ENCODE measurements around the gene BBOX1. TPM values are rescaled to one million over a fixed set of nuclear protein-coding genes. Genes with fewer than 3 reads are reported as not detected.

The BBOX1 gene
- total RNA-seq, 1 experiment from 2014 or later: not detected

- H3K9me2 ChIP-seq (ENCODE audit: insufficient read depth): no peaks in the 10 kb centered on the region
- ChIA-PET CTCF (no interaction called here), POLR2A (no interaction called here), RAD21 (ENCODE audit: low non-redundant PET in 1 of 2, low total read pairs in 2 of 2, uncharacterized antibody in 2 of 2, unreplicated experiment in 2 of 2) (no interaction called here)
- no peaks in the 10 kb centered on the region for H4K20me1 ChIP-seq (ENCODE audit: insufficient read depth)
- no peaks in the 10 kb centered on the region for H3K79me2 ChIP-seq (ENCODE audit: insufficient read depth, low read length)
- H3K9ac ChIP-seq (ENCODE audit: low read length): no peak overlapping the region
- no TSS peak for BruUV-seq (replicated peaks)
- no peak overlapping the region for H3K4me3 ChIP-seq (replicated peaks in 1 of 2; ENCODE audit: low read depth in 1 of 2, low read length in 2 of 2)
- no peaks in the 10 kb centered on the region for H3K27me3 ChIP-seq (ENCODE audit: insufficient read depth, low read length)
- no peak overlapping the region for H3K27ac ChIP-seq (ENCODE audit: low read depth, low read length)
- H2AFZ ChIP-seq (ENCODE audit: low read depth, low read length, poor library complexity, severe bottlenecking): no peak overlapping the region
- DNase-seq (ENCODE audit: low read depth, low spot score): no peak
- TF ChIP-seq EGR1 (IDR thresholded peaks at IDR 0.05; ENCODE audit: low read depth) (no peak), REST (IDR thresholded peaks at IDR 0.05; ENCODE audit: low read depth) (no peak)
- intact Hi-C loops (cut with micrococcal nuclease): no loop called here
- ATAC-seq: no peak
- no peaks in the 10 kb centered on the region for H3K9me3 ChIP-seq (ENCODE audit: control insufficient read depth in 1 of 2, insufficient read depth in 1 of 2, low read depth in 1 of 2, low read length in 2 of 2)
- H3K4me1 ChIP-seq (ENCODE audit: control insufficient read depth in 1 of 2, insufficient read depth in 2 of 2, low read length in 2 of 2): no peaks in the 10 kb centered on the region
- H3K4me2 ChIP-seq (ENCODE audit: low read length): no peak overlapping the region
- no peaks in the 10 kb centered on the region for H3K36me3 ChIP-seq (ENCODE audit: control insufficient read depth in 1 of 2, insufficient read depth in 2 of 2, low read length in 2 of 2)
Measured at GRCh38 chr11:27025312-27025955, 15.2 kb upstream of the BBOX1 start.

- DNase-seq (ENCODE audit: low read depth, low spot score) (no peak), ATAC-seq (no peak)
- BruUV-seq (replicated peaks): no TSS peak
- intact Hi-C loops (cut with micrococcal nuclease): no loop called here
- Histone ChIP-seq H3K4me2 (ENCODE audit: low read length) (no peak overlapping the region), H3K9me3 (ENCODE audit: control insufficient read depth in 1 of 2, insufficient read depth in 1 of 2, low read depth in 1 of 2, low read length in 2 of 2) (no peaks in the 10 kb centered on the region), H3K27me3 (ENCODE audit: insufficient read depth, low read length) (no peaks in the 10 kb centered on the region), H3K9ac (ENCODE audit: low read length) (no peak overlapping the region), H3K36me3 (ENCODE audit: control insufficient read depth in 1 of 2, insufficient read depth in 2 of 2, low read length in 2 of 2) (no peaks in the 10 kb centered on the region), H3K79me2 (ENCODE audit: insufficient read depth, low read length) (no peaks in the 10 kb centered on the region), H4K20me1 (ENCODE audit: insufficient read depth) (no peaks in the 10 kb centered on the region), H3K9me2 (ENCODE audit: insufficient read depth) (no peaks in the 10 kb centered on the region), H3K27ac (ENCODE audit: low read depth, low read length) (no peak overlapping the region), H3K4me3 (replicated peaks in 1 of 2; ENCODE audit: low read depth in 1 of 2, low read length in 2 of 2) (no peak overlapping the region), H3K4me1 (ENCODE audit: control insufficient read depth in 1 of 2, insufficient read depth in 2 of 2, low read length in 2 of 2) (no peaks in the 10 kb centered on the region), H2AFZ (ENCODE audit: low read depth, low read length, poor library complexity, severe bottlenecking) (no peak overlapping the region)
- POLR2A ChIA-PET: no interaction called here
- RAD21 ChIA-PET (ENCODE audit: low non-redundant PET in 1 of 2, low total read pairs in 2 of 2, uncharacterized antibody in 2 of 2, unreplicated experiment in 2 of 2): no interaction called here
- CTCF ChIA-PET: no interaction called here
- TF ChIP-seq EZH2phosphoT487 (IDR thresholded peaks at IDR 0.05; ENCODE audit: borderline replicate concordance) (no peak), EGR1 (IDR thresholded peaks at IDR 0.05; ENCODE audit: low read depth) (no peak), JUND (IDR thresholded peaks at IDR 0.05) (no peak), CEBPB (IDR thresholded peaks at IDR 0.05; ENCODE audit: low read depth) (no peak), ZBTB33 (IDR thresholded peaks at IDR 0.05; ENCODE audit: extremely low read depth, insufficient replicate concordance, low read length) (no peak), POLR2AphosphoS5 (IDR thresholded peaks at IDR 0.05; ENCODE audit: low read depth, low read length) (no peak), YY1 (IDR thresholded peaks at IDR 0.05; ENCODE audit: extremely low read depth, insufficient replicate concordance, low read depth, low read length) (no peak), ELF1 (IDR thresholded peaks at IDR 0.05; ENCODE audit: borderline replicate concordance, low read depth) (no peak), MAX (IDR thresholded peaks at IDR 0.05) (no peak)
Measured at GRCh38 chr11:27025957-27026733, 14.5 kb upstream of the BBOX1 start.

All from HCT116 (cell line).